HepG2 (cell line): ENCODE results near the gene UBE2Q1. TPM values are rescaled to one million over a fixed set of nuclear protein-coding genes. Genes with fewer than 3 reads are reported as not detected.

Experiments
- BCL3 ChIP-seq: sonication (generic); formaldehyde crosslinking; IDR thresholded peaks from 2 replicates; pipeline ENCODE4 v1.5.1; 2020; ENCODE audit warnings: mild to moderate bottlenecking, missing genetic modification reagents, moderate library complexity
- DR1 ChIP-seq: sonication (generic); formaldehyde crosslinking; IDR thresholded peaks from 2 replicates; pipeline ENCODE4 v1.8.0; 2021; ENCODE audit warnings: mild to moderate bottlenecking, missing genetic modification reagents, inconsistent platforms
- HNRNPK ChIP-seq: fragments of 200-400 bp; formaldehyde crosslinking; IDR thresholded peaks from 2 replicates; pipeline ENCODE4 v1.6.1; 2018; ENCODE audit warnings: low read length, low read depth, moderate library complexity, mild to moderate bottlenecking; ENCODE audit not compliant: poor library complexity, severe bottlenecking
- KLF6 ChIP-seq: IDR thresholded peaks from 2 replicates; pipeline ENCODE4 v1.8.0; 2016; ENCODE audit warnings: missing biosample characterization, missing genetic modification reagents
- MTERF4 ChIP-seq: sonication (generic); formaldehyde crosslinking; IDR thresholded peaks from 2 replicates; pipeline ENCODE4 v1.8.0; 2023; ENCODE audit warnings: mild to moderate bottlenecking, missing genetic modification reagents
- NFE2L2 ChIP-seq: fragments of 150-350 bp; IDR thresholded peaks from 2 replicates; pipeline ENCODE4 v1.6.1; 2014; ENCODE audit warnings: low read length
- PRMT3 ChIP-seq: sonication (generic); formaldehyde crosslinking; IDR thresholded peaks from 2 replicates; pipeline ENCODE4 v1.8.1; 2022; ENCODE audit warnings: low read depth, mild to moderate bottlenecking, moderate library complexity, missing genetic modification reagents, borderline replicate concordance
- polyA plus RNA-seq, 8 experiments: library from polyadenylated mRNA; depleted of rRNA in 3 of 8; stranded (reverse) in 7 of 8; unstranded in 1 of 8; fragments of >200 nt; fragmentation: Illumina TruSeq in 4 of 8; extraction: Trizol in 4 of 8; gene quantifications; 2 replicates each; pipeline versions ENCODE4 v1.2.1 to v1.2.3, GENCODE V29; 2011 to 2016; ENCODE audit warnings: low read depth in 4 of 8, missing spikeins in 1 of 8, mixed read lengths in 1 of 8; ENCODE audit not compliant: insufficient read depth in 1 of 8
- total RNA-seq, 5 experiments: library from RNA; depleted of rRNA; stranded (reverse); fragments of >200 nt; fragmentation: Illumina TruSeq; extraction: Trizol; gene quantifications; 2 replicates each; pipeline ENCODE4 v1.2.3, GENCODE V29; 2016; ENCODE audit warnings: low read depth in 1 of 5
- TF ChIP-seq, protein P1 (sequence below): sonication (generic); formaldehyde crosslinking; IDR thresholded peaks from 2 replicates; pipeline ENCODE4 v1.4.0; 2020; ENCODE audit warnings: mild to moderate bottlenecking, missing genetic modification reagents
- TF ChIP-seq, protein P2 (sequence below): sonication (generic); formaldehyde crosslinking; IDR thresholded peaks from 2 replicates; pipeline ENCODE4 v1.4.0; 2020; ENCODE audit warnings: mild to moderate bottlenecking, missing genetic modification reagents
- TF ChIP-seq, protein P3 (sequence below): sonication (generic); formaldehyde crosslinking; IDR thresholded peaks from 2 replicates; pipeline ENCODE4 v1.4.0; 2020; ENCODE audit warnings: low read depth, mild to moderate bottlenecking, missing genetic modification reagents
- TF ChIP-seq, protein P4 (sequence below): sonication (generic); formaldehyde crosslinking; IDR thresholded peaks from 2 replicates; pipeline ENCODE4 v1.4.0; 2020; ENCODE audit warnings: missing genetic modification reagents, borderline replicate concordance

Gene UBE2Q1
- total and polyA plus RNA-seq, 2 of the 13 experiments (the other 11 are each of a cell fraction or from before 2014, with no cell fraction given) = 11.7 to 41.7 TPM

DNA sequence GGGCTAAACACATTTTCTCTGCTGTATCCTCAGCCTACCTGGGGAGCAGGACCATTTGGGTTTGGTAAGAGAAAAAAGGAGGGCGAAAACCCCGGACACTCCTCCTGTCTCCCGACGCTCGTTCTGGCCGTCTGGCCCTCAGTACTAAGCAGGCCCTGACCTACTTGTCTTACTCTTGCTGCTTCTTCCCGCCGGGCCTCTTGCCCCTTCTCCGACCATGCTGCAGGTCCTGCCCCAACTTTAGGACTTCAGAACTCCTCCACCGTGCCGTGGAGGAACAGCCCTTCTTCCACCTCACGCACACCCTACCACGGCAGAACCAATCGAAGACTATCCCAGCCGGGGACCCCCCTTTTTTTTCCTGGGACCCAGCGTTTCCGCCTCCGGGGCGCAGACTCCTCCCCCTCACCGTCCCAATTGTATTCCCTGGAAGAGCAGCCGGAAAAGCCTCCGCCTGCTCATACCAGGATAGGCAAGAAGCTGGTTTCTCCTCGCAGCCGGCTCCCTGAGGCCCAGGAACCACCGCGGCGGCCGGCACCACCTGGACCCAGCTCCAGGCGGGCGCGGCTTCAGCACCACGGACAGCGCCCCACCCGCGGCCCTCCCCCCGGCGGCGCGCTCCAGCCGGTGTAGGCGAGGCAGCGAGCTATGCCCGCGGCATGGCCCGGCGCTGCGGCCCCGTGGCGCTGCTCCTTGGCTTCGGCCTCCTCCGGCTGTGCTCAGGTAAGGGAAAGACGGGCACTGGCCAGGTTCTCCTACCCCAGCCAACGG is 9.1 kb upstream of the UBE2Q1 start, which contains the start of gene CHRNB2 (continued):
- TF ChIP-seq, protein P1, sequence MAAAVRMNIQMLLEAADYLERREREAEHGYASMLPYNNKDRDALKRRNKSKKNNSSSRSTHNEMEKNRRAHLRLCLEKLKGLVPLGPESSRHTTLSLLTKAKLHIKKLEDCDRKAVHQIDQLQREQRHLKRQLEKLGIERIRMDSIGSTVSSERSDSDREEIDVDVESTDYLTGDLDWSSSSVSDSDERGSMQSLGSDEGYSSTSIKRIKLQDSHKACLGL (CRISPR knock-in tag) = peak; percentile 91
- TF ChIP-seq HNRNPK (no peak), NFE2L2 (no peak), PRMT3 (CRISPR knock-in tag) (peak; percentile 95), KLF6 (CRISPR knock-in tag) (peak; percentile 99), BCL3 (CRISPR knock-in tag) (peak; percentile 98), DR1 (CRISPR knock-in tag) (no peak), MTERF4 (CRISPR knock-in tag) (peak; percentile 100)
- TF ChIP-seq, protein P2, sequence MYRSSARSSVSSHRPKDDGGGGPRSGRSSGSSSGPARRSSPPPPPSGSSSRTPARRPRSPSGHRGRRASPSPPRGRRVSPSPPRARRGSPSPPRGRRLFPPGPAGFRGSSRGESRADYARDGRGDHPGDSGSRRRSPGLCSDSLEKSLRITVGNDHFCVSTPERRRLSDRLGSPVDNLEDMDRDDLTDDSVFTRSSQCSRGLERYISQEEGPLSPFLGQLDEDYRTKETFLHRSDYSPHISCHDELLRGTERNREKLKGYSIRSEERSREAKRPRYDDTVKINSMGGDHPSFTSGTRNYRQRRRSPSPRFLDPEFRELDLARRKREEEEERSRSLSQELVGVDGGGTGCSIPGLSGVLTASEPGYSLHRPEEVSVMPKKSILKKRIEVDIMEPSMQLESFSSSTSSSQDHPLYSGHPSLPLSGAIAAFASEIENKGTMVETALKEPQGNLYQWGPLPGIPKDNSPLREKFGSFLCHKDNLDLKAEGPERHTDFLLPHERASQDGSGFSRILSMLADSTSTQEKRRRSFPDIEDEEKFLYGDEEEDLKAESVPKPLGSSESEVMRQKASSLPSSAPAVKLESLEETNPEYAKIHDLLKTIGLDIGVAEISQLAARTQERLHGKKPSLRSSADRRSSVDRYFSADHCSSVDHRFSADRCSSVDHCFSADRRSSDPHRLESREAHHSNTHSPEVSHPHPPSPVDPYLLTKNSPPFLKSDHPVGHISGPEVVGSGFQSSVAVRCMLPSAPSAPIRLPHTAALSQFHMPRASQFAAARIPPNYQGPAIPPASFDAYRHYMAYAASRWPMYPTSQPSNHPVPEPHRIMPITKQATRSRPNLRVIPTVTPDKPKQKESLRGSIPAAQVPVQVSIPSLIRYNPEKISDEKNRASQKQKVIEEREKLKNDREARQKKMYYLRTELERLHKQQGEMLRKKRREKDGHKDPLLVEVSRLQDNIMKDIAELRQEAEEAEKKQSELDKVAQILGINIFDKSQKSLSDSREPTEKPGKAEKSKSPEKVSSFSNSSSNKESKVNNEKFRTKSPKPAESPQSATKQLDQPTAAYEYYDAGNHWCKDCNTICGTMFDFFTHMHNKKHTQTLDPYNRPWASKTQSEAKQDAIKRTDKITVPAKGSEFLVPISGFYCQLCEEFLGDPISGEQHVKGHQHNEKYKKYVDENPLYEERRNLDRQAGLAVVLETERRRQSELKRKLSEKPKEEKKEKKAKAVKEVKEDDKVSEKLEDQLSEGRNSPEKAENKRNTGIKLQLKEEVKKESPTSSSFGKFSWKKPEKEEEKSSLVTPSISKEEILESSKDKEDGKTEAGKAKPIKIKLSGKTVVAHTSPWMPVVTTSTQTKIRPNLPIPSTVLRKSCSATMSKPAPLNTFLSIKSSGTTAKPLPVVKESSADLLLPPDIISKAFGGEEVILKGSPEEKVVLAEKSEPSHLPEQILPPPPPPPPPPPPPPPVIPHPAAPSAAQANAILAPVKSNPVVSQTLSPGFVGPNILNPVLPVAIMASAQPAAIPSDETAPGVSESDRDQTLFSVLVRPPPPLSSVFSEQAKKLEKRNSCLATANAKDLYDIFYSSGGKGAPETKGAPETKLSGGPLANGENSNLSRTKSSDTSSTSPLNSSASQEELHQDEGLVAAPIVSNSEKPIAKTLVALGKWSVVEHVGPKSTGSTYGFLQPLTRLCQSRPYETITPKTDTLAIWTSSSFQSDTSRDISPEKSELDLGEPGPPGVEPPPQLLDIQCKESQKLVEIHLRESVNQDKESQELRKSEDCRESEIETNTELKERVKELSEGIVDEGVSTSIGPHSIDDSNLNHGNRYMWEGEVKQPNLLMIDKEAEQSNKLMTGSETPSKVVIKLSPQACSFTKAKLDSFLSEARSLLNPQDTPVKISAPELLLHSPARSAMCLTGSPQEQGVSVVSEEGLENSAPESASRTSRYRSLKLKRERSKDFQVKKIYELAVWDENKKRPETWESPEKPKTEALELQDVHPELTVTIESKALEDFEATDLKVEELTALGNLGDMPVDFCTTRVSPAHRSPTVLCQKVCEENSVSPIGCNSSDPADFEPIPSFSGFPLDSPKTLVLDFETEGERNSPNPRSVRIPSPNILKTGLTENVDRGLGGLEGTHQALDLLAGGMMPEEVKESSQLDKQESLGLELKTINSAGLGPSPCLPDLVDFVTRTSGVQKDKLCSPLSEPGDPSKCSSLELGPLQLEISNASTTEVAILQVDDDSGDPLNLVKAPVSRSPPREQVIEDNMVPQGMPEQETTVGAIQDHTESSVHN (CRISPR knock-in tag) = peak; percentile 77; the same call in 1 of the 2 replicates
- TF ChIP-seq, protein P3, sequence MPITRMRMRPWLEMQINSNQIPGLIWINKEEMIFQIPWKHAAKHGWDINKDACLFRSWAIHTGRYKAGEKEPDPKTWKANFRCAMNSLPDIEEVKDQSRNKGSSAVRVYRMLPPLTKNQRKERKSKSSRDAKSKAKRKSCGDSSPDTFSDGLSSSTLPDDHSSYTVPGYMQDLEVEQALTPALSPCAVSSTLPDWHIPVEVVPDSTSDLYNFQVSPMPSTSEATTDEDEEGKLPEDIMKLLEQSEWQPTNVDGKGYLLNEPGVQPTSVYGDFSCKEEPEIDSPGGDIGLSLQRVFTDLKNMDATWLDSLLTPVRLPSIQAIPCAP (CRISPR knock-in tag) = no peak
- TF ChIP-seq, protein P4, sequence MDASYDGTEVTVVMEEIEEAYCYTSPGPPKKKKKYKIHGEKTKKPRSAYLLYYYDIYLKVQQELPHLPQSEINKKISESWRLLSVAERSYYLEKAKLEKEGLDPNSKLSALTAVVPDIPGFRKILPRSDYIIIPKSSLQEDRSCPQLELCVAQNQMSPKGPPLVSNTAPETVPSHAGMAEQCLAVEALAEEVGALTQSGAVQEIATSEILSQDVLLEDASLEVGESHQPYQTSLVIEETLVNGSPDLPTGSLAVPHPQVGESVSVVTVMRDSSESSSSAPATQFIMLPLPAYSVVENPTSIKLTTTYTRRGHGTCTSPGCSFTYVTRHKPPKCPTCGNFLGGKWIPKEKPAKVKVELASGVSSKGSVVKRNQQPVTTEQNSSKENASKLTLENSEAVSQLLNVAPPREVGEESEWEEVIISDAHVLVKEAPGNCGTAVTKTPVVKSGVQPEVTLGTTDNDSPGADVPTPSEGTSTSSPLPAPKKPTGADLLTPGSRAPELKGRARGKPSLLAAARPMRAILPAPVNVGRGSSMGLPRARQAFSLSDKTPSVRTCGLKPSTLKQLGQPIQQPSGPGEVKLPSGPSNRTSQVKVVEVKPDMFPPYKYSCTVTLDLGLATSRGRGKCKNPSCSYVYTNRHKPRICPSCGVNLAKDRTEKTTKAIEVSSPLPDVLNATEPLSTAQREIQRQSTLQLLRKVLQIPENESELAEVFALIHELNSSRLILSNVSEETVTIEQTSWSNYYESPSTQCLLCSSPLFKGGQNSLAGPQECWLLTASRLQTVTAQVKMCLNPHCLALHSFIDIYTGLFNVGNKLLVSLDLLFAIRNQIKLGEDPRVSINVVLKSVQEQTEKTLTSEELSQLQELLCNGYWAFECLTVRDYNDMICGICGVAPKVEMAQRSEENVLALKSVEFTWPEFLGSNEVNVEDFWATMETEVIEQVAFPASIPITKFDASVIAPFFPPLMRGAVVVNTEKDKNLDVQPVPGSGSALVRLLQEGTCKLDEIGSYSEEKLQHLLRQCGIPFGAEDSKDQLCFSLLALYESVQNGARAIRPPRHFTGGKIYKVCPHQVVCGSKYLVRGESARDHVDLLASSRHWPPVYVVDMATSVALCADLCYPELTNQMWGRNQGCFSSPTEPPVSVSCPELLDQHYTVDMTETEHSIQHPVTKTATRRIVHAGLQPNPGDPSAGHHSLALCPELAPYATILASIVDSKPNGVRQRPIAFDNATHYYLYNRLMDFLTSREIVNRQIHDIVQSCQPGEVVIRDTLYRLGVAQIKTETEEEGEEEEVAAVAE = peak; percentile 80; the same call in 1 of the 2 replicates
